GM21786 (cell line): ENCODE data around the gene MEG3.

ENCODE experiments used
- ATAC-seq: cut with Tn5 transposase; IDR thresholded peaks from one replicate; pipeline ENCODE4 v1.9.1; 2021; ENCODE audit not compliant: unreplicated experiment

Gene MEG3

GRCh38 chr14:100825713-100826331 lies at the start of gene MEG3:
Gene MEG3 (plus strand): TSS chr14:100826118.
- no peak for ATAC-seq

- no peak for ATAC-seq
Measured at GRCh38 chr14:100776681-100777365, 49.1 kb upstream of the MEG3 start.

- no peak for ATAC-seq
Measured at GRCh38 chr14:100777366-100777817, 48.5 kb upstream of the MEG3 start.

- ATAC-seq: no peak
Measured at GRCh38 chr14:100777818-100778525, 47.9 kb upstream of the MEG3 start.

GRCh38 chr14:100778526-100778882 lies 47.4 kb upstream of the MEG3 start:
- no peak for ATAC-seq

- no peak for ATAC-seq
Measured at GRCh38 chr14:100778951-100779690, 46.8 kb upstream of the MEG3 start.

GRCh38 chr14:100779691-100780080 lies 46.2 kb upstream of the MEG3 start:
- ATAC-seq: no peak

GRCh38 chr14:100780246-100780645 lies 45.7 kb upstream of the MEG3 start:
- no peak for ATAC-seq

GRCh38 chr14:100780646-100781355 lies 45.1 kb upstream of the MEG3 start:
- no peak for ATAC-seq

- no peak for ATAC-seq
Measured at GRCh38 chr14:100781952-100782351, 44.0 kb upstream of the MEG3 start.

GRCh38 chr14:100782516-100783320 lies 43.2 kb upstream of the MEG3 start:
- ATAC-seq: no peak

GRCh38 chr14:100783630-100784370 lies 42.1 kb upstream of the MEG3 start:
- ATAC-seq: no peak

- no peak for ATAC-seq
Measured at GRCh38 chr14:100784523-100785337, 41.2 kb upstream of the MEG3 start.

- no peak for ATAC-seq
Measured at GRCh38 chr14:100785338-100785615, 40.6 kb upstream of the MEG3 start.

GRCh38 chr14:100785626-100786025 lies 40.3 kb upstream of the MEG3 start:
- ATAC-seq: no peak

GRCh38 chr14:100786131-100786530 lies 39.8 kb upstream of the MEG3 start:
- ATAC-seq: no peak

- no peak for ATAC-seq
Measured at GRCh38 chr14:100786576-100787219, 39.2 kb upstream of the MEG3 start.

- no peak for ATAC-seq
Measured at GRCh38 chr14:100787659-100788058, 38.3 kb upstream of the MEG3 start.
